ENCODE measurements around the gene DHX40. TPM values are rescaled to one million over a fixed set of nuclear protein-coding genes. Genes with fewer than 3 reads are reported as not detected.

Gene DHX40, protein sequence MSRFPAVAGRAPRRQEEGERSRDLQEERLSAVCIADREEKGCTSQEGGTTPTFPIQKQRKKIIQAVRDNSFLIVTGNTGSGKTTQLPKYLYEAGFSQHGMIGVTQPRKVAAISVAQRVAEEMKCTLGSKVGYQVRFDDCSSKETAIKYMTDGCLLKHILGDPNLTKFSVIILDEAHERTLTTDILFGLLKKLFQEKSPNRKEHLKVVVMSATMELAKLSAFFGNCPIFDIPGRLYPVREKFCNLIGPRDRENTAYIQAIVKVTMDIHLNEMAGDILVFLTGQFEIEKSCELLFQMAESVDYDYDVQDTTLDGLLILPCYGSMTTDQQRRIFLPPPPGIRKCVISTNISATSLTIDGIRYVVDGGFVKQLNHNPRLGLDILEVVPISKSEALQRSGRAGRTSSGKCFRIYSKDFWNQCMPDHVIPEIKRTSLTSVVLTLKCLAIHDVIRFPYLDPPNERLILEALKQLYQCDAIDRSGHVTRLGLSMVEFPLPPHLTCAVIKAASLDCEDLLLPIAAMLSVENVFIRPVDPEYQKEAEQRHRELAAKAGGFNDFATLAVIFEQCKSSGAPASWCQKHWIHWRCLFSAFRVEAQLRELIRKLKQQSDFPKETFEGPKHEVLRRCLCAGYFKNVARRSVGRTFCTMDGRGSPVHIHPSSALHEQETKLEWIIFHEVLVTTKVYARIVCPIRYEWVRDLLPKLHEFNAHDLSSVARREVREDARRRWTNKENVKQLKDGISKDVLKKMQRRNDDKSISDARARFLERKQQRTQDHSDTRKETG
- total RNA-seq = 10 to 100 TPM; 18.1 to 27.8 (median 19.8) TPM
- long read RNA-seq, donor 1, transcript DHX40-201 (18 exons, 3,660 nt) = major isoform, 47 of 60 reads
- long read RNA-seq, donor 1, partial matches to known transcripts = 5 of 60 reads
- long read RNA-seq, donor 1, other reads (novel, unspliced or antisense) = 8 of 60 reads
- long read RNA-seq, donor 2, partial matches to known transcripts = 2 of 4 reads
- long read RNA-seq, donor 2, other reads (novel, unspliced or antisense) = 0 of 4 reads

DNA sequence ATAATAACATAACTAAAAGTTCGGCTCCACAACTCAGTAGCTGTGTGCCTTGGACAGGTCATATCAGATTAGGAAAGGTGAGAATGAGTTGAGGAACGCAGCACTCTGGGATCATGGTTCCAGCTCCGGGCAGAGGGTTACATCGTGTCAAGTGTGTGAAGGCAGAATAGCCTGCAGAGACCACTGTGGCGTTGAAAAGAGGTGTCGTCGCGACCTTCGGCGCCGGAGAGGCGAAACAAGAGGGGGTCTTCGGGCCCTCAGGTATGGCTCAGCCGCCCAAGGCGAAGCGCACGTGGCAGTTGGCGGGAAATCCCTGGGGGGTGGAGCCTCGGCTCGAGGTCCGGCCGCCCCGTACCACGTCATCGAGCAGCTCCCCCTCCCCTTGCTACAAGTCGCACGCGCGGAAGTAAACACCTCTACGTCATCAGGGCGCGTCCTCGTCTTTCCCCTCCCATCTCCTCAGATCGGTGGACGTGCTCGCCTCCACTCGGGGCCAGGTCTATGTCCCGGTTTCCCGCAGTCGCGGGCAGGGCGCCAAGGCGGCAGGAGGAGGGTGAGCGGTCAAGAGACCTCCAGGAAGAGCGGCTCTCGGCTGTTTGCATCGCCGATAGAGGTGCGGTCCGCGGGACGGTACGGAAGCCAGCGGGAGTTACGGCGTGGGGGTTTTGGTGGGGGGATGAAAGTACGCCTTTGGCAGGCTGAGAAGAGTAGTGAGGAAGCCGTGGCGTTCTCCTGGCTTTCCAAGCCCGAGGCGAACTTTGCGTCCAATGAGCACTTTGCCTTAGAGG, at the start of gene DHX40:
Gene DHX40, plus strand, starts transcription at position 440 of the 788 bp plus-strand sequence. Its CDS starts 62 bp downstream, at position 502.
- Histone ChIP-seq H3K4me3 (peak within 1 kb of the TSS; percentile 81), H3K9me3 (no peaks in the 10 kb centered on the region), H3K36me3 (ENCODE audit: low read depth) (no peaks in the 10 kb centered on the region), H3K4me1 (ENCODE audit: low read depth) (peaks cover 9% of the 10 kb centered on the region)
- DNase-seq = peak; percentile 92 to 98 (median 96)
- TF ChIP-seq, protein P1, sequence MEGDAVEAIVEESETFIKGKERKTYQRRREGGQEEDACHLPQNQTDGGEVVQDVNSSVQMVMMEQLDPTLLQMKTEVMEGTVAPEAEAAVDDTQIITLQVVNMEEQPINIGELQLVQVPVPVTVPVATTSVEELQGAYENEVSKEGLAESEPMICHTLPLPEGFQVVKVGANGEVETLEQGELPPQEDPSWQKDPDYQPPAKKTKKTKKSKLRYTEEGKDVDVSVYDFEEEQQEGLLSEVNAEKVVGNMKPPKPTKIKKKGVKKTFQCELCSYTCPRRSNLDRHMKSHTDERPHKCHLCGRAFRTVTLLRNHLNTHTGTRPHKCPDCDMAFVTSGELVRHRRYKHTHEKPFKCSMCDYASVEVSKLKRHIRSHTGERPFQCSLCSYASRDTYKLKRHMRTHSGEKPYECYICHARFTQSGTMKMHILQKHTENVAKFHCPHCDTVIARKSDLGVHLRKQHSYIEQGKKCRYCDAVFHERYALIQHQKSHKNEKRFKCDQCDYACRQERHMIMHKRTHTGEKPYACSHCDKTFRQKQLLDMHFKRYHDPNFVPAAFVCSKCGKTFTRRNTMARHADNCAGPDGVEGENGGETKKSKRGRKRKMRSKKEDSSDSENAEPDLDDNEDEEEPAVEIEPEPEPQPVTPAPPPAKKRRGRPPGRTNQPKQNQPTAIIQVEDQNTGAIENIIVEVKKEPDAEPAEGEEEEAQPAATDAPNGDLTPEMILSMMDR (IDR thresholded peaks at IDR 0.05) = no peak
- intact Hi-C loops (cut with DNase I, micrococcal nuclease) = no loop called here
- peak; percentile 100 for ATAC-seq

DNA sequence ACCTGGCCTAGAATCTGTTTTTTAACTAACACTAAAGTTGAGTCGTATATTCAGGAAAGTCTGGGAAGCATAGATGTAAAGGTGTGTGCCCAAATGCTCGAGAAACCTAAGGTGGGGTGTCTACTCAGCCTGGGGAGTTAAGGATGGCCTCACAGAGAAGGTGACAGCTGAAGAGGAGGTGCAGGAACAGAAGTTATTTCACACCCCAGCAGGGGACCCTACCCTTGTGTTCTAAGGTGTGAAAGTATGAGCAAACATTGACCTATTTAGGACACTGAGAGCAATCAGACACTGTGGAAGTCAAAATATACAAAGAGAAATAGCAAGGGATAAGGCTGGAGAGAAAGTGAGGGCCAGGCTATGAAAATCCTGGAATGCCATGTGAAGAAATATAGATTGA, 49.0 kb upstream of the DHX40 start:
- Histone ChIP-seq H3K4me3 (no peak overlapping the region), H3K9me3 (no peaks in the 10 kb centered on the region), H3K4me1 (ENCODE audit: low read depth) (peaks cover 4% of the 10 kb centered on the region), H3K36me3 (ENCODE audit: low read depth) (no peaks in the 10 kb centered on the region)
- ATAC-seq = no peak
- TF ChIP-seq, protein P1 (IDR thresholded peaks at IDR 0.05) = no peak
- no peak for DNase-seq
- intact Hi-C loops (cut with DNase I, micrococcal nuclease) = no loop called here

DNA sequence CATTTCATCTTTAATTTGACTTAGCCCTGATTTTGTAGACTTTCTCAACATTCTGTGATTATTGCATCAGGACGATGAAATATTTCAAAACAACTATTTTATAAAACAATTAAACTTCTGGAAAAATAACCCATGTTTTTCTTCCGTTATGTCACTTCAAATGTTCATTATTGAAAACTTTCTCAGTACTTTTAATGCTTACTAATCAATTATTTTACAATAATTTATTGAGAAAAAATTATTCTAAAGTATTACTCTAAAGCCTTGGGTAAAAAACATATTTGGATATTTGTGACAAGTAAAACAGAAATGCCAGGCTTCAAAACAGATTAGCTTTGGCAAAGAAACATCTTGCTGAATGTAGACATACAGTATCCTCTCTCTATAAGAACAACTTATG, 46.3 kb upstream of the DHX40 start:
- Histone ChIP-seq H3K4me1 (ENCODE audit: low read depth) (peaks cover 3% of the 10 kb centered on the region), H3K4me3 (no peak overlapping the region), H3K9me3 (no peaks in the 10 kb centered on the region), H3K36me3 (ENCODE audit: low read depth) (no peaks in the 10 kb centered on the region)
- ATAC-seq (no peak), DNase-seq (no peak)
- intact Hi-C loops (cut with DNase I, micrococcal nuclease) = no loop called here
- TF ChIP-seq, protein P1 (IDR thresholded peaks at IDR 0.05) = no peak

DNA sequence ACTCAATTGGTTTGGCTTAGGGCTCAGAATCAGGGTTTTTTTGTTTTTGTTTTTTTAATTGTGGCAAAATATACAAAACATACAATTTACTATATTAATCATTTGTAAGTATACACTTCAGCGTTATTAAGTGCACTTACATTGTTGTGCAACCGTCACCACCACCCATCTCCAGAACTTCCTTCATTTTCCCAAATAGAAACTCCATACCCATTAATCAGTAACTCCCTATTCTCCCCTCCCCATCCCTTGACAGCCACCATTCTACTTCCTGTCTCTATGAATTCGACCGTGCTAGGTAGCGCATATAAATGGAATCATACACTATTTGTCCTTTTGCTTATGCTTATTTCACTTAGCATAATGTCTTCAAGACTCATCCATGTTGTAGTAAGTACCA, 45.2 kb upstream of the DHX40 start:
- Histone ChIP-seq H3K36me3 (ENCODE audit: low read depth) (no peaks in the 10 kb centered on the region), H3K4me1 (ENCODE audit: low read depth) (no peaks in the 10 kb centered on the region), H3K4me3 (no peak overlapping the region), H3K9me3 (no peaks in the 10 kb centered on the region)
- ATAC-seq (no peak), DNase-seq (no peak)
- TF ChIP-seq, protein P1 (IDR thresholded peaks at IDR 0.05) = no peak
- intact Hi-C loops (cut with DNase I, micrococcal nuclease) = no loop called here
